Endodermal cell (in vitro differentiated cells): ENCODE results near the gene SLC17A9. TPM values are rescaled to one million over a fixed set of nuclear protein-coding genes. Genes with fewer than 3 reads are reported as not detected.

Experiments used
- DNase-seq: peaks from one replicate; pipeline ENCODE4 v3.0.0-alpha.2; 2017
- H3K27ac ChIP-seq: 2 replicates; pipeline ENCODE4 v1.5.1; 2013; ENCODE audit warnings: mild to moderate bottlenecking, low read depth, low read length, moderate library complexity
- H3K27me3 ChIP-seq: 2 replicates; pipeline ENCODE4 v1.6.1; 2013; ENCODE audit warnings: mild to moderate bottlenecking, low read length, moderate library complexity; ENCODE audit not compliant: insufficient read depth, control insufficient read depth, poor library complexity, severe bottlenecking
- H3K36me3 ChIP-seq: 2 replicates; pipeline ENCODE4 v1.7.0; 2013; ENCODE audit warnings: mild to moderate bottlenecking, low read length, moderate library complexity; ENCODE audit not compliant: control insufficient read depth, insufficient read depth
- H3K4me1 ChIP-seq: one replicate; pipeline ENCODE4 v1.7.0; 2013; ENCODE audit warnings: low read length; ENCODE audit not compliant: control insufficient read depth, insufficient read depth
- H3K4me3 ChIP-seq: 2 replicates; pipeline ENCODE4 v1.5.1; 2013; ENCODE audit warnings: mild to moderate bottlenecking, low read length, moderate library complexity
- H3K9ac ChIP-seq: 2 replicates; pipeline ENCODE4 v1.6.1; 2013; ENCODE audit warnings: mild to moderate bottlenecking, low read length, moderate library complexity; ENCODE audit not compliant: poor library complexity, severe bottlenecking; ENCODE audit errors: extremely low read depth
- H3K9me3 ChIP-seq: 2 replicates; pipeline ENCODE4 v1.6.1; 2013; ENCODE audit warnings: mild to moderate bottlenecking, low read length, moderate library complexity; ENCODE audit not compliant: control insufficient read depth
- H3K27ac Mint-ChIP-seq: 2 replicates; pipeline ENCODE4 v1.8.0; 2020; ENCODE audit warnings: mixed read lengths
- H3K27me3 Mint-ChIP-seq: 2 replicates; pipeline ENCODE4 v1.8.0; 2021; ENCODE audit warnings: mild to moderate bottlenecking, mixed read lengths; ENCODE audit not compliant: insufficient read depth
- H3K36me3 Mint-ChIP-seq: 2 replicates; pipeline ENCODE4 v1.8.0; 2020; ENCODE audit warnings: low read depth, mixed read lengths
- H3K4me1 Mint-ChIP-seq: 2 replicates; pipeline ENCODE4 v1.8.0; 2020; ENCODE audit warnings: mixed read lengths
- H3K4me3 Mint-ChIP-seq: 2 replicates; pipeline ENCODE4 v1.8.0; 2020; ENCODE audit warnings: mild to moderate bottlenecking, moderate library complexity, mixed read lengths
- H3K9me3 Mint-ChIP-seq: 2 replicates; pipeline ENCODE4 v1.8.0; 2020; ENCODE audit warnings: mild to moderate bottlenecking, mixed read lengths
- WGBS, 2 experiments: methylation state at CpG; one replicate each; pipeline versions ENCODE4 v1.1.5 to v1.1.7; 2013; ENCODE audit warnings: missing lambda C conversion rate in 2 of 2, mixed read lengths in 1 of 2; ENCODE audit not compliant: insufficient coverage in 1 of 2, insufficient read length in 1 of 2; 5-methylcytosine and 5-hydroxymethylcytosine counted together
- total RNA-seq, 2 donors: library from RNA; stranded (reverse); fragmentation: NEBNext Ultra II Directional in 1 of 2; extraction: Animal tissue kit (Norgen Biotek cat#: 25700) in 1 of 2; gene quantifications; 2 replicates in 1 of 2; 3 replicates in 1 of 2; pipeline ENCODE4 v1.2.1, GENCODE V29; 2021
- TF ChIP-seq, protein P1 (sequence below): fragments of 200-600 bp; sonication (generic); conservative IDR thresholded peaks from 2 replicates; pipeline ENCODE4 v1.5.0; 2021; ENCODE audit warnings: antibody characterized with exemption, mild to moderate bottlenecking

SLC17A9 gene
- total RNA-seq, 2 donors from 2014 or later, result 8.9 to 10.2 TPM

DNA sequence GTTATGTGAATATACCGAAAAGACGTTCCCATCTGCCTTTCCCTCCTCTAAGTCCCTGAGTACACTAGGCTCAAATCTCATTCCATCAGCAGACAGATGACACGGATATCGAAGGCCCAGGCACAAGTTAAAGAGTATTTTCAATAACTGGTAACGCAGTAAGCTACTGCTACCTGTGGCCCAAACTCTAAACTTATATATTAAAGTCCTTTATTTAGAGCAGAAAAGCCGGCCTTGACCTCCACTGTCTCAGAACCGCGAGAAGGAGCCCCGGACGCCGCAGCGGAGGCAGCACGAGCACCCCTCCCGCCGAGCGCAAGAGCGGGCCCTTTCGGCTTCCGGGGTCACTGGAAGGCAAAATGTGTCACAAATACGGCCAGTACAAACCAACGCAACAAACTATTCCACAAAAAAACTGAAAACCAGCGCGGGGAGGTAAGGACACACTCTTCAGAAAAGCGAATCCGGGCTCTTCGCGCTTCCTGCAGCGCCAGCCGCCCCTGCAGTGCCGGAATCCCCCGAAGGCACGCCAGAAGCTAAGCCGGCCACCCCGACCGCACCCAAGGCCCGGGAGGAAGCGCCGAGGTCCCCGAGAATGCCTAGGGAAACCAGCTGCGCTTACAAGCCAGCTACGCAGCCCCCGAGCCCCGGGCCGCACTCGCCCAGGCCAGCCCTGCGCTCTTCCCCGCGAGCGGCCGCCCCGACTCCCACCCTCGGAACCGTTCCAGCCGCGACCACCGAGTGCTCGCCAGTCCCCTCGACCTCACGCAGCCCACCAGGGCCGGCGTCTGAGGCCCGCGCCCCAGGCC, 26.9 kb upstream of the SLC17A9 start:
- H3K36me3 ChIP-seq, result peaks cover 8% of the 10 kb centered on the region
- TF ChIP-seq, protein P1, sequence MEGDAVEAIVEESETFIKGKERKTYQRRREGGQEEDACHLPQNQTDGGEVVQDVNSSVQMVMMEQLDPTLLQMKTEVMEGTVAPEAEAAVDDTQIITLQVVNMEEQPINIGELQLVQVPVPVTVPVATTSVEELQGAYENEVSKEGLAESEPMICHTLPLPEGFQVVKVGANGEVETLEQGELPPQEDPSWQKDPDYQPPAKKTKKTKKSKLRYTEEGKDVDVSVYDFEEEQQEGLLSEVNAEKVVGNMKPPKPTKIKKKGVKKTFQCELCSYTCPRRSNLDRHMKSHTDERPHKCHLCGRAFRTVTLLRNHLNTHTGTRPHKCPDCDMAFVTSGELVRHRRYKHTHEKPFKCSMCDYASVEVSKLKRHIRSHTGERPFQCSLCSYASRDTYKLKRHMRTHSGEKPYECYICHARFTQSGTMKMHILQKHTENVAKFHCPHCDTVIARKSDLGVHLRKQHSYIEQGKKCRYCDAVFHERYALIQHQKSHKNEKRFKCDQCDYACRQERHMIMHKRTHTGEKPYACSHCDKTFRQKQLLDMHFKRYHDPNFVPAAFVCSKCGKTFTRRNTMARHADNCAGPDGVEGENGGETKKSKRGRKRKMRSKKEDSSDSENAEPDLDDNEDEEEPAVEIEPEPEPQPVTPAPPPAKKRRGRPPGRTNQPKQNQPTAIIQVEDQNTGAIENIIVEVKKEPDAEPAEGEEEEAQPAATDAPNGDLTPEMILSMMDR, result no peak
- peak overlapping the region; percentile 95 for H3K27ac Mint-ChIP-seq
- H3K4me3 Mint-ChIP-seq, result peak overlapping the region; percentile 91
- H3K9me3 Mint-ChIP-seq, result no peaks in the 10 kb centered on the region
- peak overlapping the region; percentile 65 for H3K27ac ChIP-seq
- peak overlapping the region; percentile 97 for H3K4me3 ChIP-seq
- H3K4me1 ChIP-seq, result peaks cover 9% of the 10 kb centered on the region
- no peaks in the 10 kb centered on the region for H3K9me3 ChIP-seq
- H3K36me3 Mint-ChIP-seq, result no peaks in the 10 kb centered on the region
- no peaks in the 10 kb centered on the region for H3K27me3 Mint-ChIP-seq
- no peaks in the 10 kb centered on the region for H3K27me3 ChIP-seq
- 0 to 1% methylated on average over 35 to 63 of the region's 63 CpGs for WGBS, 2 experiments
- peak overlapping the region; percentile 90 for H3K9ac ChIP-seq
- peaks cover 44% of the 10 kb centered on the region for H3K4me1 Mint-ChIP-seq
- peak; percentile 64 for DNase-seq

DNA sequence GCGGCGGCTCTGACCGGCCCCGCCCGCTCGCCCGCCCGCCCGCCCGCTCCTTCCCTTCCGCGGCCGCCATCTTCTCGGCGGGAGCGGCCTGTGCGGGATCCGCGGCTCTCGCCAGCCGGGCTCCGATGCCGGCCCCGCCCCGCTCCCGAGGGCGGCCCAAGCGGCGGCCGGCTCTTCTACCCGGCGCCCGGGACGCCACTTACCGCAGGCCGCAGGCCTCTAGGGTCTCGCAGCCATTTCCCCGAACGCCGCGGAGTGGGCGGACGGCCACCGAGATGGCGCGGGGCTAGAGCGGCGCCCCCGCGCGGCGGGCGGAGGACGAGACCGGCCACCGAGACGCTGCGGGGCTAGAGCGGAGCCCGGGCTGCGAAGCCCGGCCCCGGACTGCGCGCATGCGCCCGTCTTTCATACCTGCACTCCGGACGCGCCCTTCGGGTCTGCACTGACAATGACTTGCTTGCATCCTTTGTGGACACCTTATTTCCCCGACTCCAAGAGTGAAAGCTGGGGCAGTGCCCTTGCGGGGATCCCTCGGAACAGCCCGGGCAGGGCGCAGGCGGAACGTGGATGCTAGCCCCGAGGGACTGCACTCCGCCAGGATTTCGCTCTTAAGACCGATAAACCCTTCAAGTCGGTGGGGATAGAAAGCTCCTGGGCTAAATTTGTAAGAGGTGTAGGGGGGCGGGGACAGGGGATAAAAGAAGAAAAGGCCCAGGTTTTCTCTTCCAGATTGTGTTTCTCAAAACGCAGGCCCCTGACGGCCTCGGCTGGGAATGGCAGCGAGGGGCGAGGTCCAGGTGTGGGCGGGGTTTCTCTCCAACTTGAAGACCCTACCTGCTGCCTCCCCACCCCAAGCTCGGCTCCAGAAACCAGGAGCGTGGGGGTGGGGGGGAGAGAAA, 26.0 kb upstream of the SLC17A9 start, which contains the start of gene DIDO1:
DIDO1 (minus strand) TSS at position 277 of the 899 bp plus-strand sequence.
- TF ChIP-seq, protein P1, result peak; percentile 80
- WGBS, 2 experiments, result 1 to 3% methylated on average over 35 to 90 of the region's 92 CpGs
- no peaks in the 10 kb centered on the region for H3K9me3 Mint-ChIP-seq
- Histone ChIP-seq H3K4me1 (peaks cover 9% of the 10 kb centered on the region), H3K9me3 (no peaks in the 10 kb centered on the region), H3K36me3 (peaks cover 8% of the 10 kb centered on the region), H3K27ac (peak within 1 kb of the TSS; percentile 66), H3K27me3 (no peaks in the 10 kb centered on the region), H3K9ac (peak within 1 kb of the TSS; percentile 90), H3K4me3 (peak within 1 kb of the TSS; percentile 97)
- DNase-seq, result peak; percentile 93
- H3K4me1 Mint-ChIP-seq, result peaks cover 41% of the 10 kb centered on the region
- H3K27me3 Mint-ChIP-seq, result no peaks in the 10 kb centered on the region
- H3K27ac Mint-ChIP-seq, result peak within 1 kb of the TSS; percentile 99
- H3K36me3 Mint-ChIP-seq, result no peaks in the 10 kb centered on the region
- peak within 1 kb of the TSS; percentile 91 for H3K4me3 Mint-ChIP-seq

DNA sequence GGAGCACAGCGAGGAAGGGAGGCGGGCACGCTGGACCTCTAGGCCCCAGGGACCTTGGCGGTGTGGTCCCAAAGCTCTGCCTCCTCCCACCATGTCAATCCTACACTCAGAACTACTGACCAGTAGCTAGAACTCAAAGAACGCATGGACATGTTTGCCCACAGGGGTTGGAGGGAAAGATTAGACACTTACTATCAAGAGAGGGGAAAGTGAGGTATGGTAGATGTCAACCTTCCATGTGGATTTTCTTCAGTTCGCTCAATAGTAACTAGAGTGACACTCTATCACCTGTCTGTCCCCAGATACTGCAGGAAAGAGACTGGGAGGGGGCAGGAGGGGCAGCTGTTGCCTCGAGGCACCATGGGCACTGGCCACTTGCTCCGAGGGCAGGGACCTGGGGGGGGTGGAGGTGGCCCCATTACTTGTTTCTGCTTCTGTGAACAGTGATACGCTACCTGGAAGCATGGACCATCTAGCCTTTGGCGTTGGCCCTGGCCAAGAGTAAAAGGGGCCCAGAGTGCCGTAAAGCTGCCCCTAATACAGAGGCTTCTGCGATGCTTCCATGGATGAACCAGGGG, 25.3 kb upstream of the SLC17A9 start:
- peaks cover 8% of the 10 kb centered on the region for H3K36me3 ChIP-seq
- Mint-ChIP-seq H3K4me3 (peak overlapping the region; percentile 91), H3K27ac (peak overlapping the region; percentile 99), H3K36me3 (no peaks in the 10 kb centered on the region), H3K4me1 (peaks cover 41% of the 10 kb centered on the region), H3K9me3 (no peaks in the 10 kb centered on the region), H3K27me3 (no peaks in the 10 kb centered on the region)
- H3K9ac ChIP-seq, result peak overlapping the region; percentile 90
- TF ChIP-seq, protein P1, result no peak
- 60 to 82% methylated on average over 5 to 12 of the region's 12 CpGs for WGBS, 2 experiments
- H3K27me3 ChIP-seq, result no peaks in the 10 kb centered on the region
- no peak overlapping the region for H3K27ac ChIP-seq
- H3K4me1 ChIP-seq, result peaks cover 9% of the 10 kb centered on the region
- no peaks in the 10 kb centered on the region for H3K9me3 ChIP-seq
- DNase-seq, result peak; percentile 56
- H3K4me3 ChIP-seq, result peak overlapping the region; percentile 90
